Immature natural killer cell (primary cell): ENCODE measurements around the gene IPPK. TPM values are rescaled to one million over a fixed set of nuclear protein-coding genes. Genes with fewer than 3 reads are reported as not detected.

Source experiments
- DNase-seq, 3 donors: peaks; one replicate each; pipeline ENCODE4 v3.0.0; 2022; ENCODE audit warnings: mixed read lengths in 1 of 3
- H3K27ac Mint-ChIP-seq, 6 donors: one replicate each; pipeline ENCODE4 v1.8.0; 2020; ENCODE audit warnings: mixed read lengths in 6 of 6, mild to moderate bottlenecking in 5 of 6, inconsistent platforms in 4 of 6, moderate library complexity in 3 of 6
- H3K27me3 Mint-ChIP-seq, 3 donors: one replicate each; pipeline ENCODE4 v1.8.0; 2020 to 2021; ENCODE audit warnings: low read depth in 3 of 3, mild to moderate bottlenecking in 3 of 3, mixed read lengths in 3 of 3, moderate library complexity in 3 of 3, inconsistent platforms in 1 of 3
- H3K36me3 Mint-ChIP-seq, 3 donors: one replicate each; pipeline ENCODE4 v1.8.0; 2020; ENCODE audit warnings: mixed read lengths in 3 of 3, inconsistent platforms in 2 of 3, mild to moderate bottlenecking in 2 of 3
- H3K4me1 Mint-ChIP-seq, 2 donors: one replicate each; pipeline ENCODE4 v1.8.0; 2020; ENCODE audit warnings: inconsistent platforms in 2 of 2, mild to moderate bottlenecking in 2 of 2, mixed read lengths in 2 of 2, moderate library complexity in 1 of 2
- H3K4me3 Mint-ChIP-seq, 5 donors: one replicate each; pipeline ENCODE4 v1.8.0; 2020; ENCODE audit warnings: mild to moderate bottlenecking in 5 of 5, mixed read lengths in 5 of 5, inconsistent platforms in 3 of 5, moderate library complexity in 3 of 5
- H3K9me3 Mint-ChIP-seq, 6 donors: one replicate each; pipeline ENCODE4 v1.8.0; 2020; ENCODE audit warnings: mild to moderate bottlenecking in 6 of 6, mixed read lengths in 6 of 6, inconsistent platforms in 4 of 6, moderate library complexity in 3 of 6
- polyA plus RNA-seq, 3 donors: library from polyadenylated mRNA; unstranded; fragments of 300-500 nt; fragmentation: Illumina TruSeq; gene quantifications; one replicate each; pipeline ENCODE4 v1.2.3, GENCODE V29; 2021

The IPPK gene
- polyA plus RNA-seq, 3 donors from 2014 or later, result 2.6 to 5.4 (median 3.2) TPM

- H3K9me3 Mint-ChIP-seq, result peaks cover 0 to 4% (median 0%) of the 10 kb centered on the region in 6 donors
- DNase-seq, result no peak
- peaks cover 45 to 55% (median 50%) of the 10 kb centered on the region in 3 donors for H3K36me3 Mint-ChIP-seq
Measured at GRCh38 chr9:92647671-92648473, 22.1 kb downstream of the IPPK start.

DNA sequence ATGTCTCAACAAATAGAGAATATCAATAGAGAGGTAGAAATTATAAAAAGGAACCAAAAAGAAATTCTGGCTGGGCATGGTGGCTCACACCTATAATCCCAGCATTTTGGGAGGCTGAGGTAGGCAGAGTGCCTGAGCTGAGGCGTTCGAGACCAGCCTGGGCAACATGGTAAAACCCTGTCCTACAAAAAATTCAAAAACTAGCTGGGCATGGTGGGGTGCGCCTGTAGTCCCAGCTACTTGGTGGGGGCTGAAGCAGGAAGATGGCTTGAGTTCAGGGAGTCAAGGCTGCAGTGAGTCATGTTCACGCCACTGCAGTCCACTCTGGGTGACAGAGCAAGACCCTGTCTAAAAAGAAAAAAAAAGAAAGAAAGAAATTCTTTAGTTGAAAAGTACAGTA, 24.9 kb downstream of the IPPK start:
- H3K36me3 Mint-ChIP-seq, result peaks cover 45 to 67% (median 47%) of the 10 kb centered on the region in 3 donors
- H3K27ac Mint-ChIP-seq, result peak overlapping the region in 1 of 6 donors; percentile 54
- no peaks in the 10 kb centered on the region for H3K27me3 Mint-ChIP-seq
- no peaks in the 10 kb centered on the region for H3K4me1 Mint-ChIP-seq
- H3K4me3 Mint-ChIP-seq, result no peak overlapping the region
- H3K9me3 Mint-ChIP-seq, result peaks cover 0 to 4% (median 0%) of the 10 kb centered on the region in 6 donors
- no peak for DNase-seq

More at GRCh38 chr9:92647671-92648473, 22.1 kb downstream of the IPPK start:
- Mint-ChIP-seq H3K27me3 (peaks cover 0 to 3% (median 0%) of the 10 kb centered on the region in 3 donors), H3K4me1 (no peaks in the 10 kb centered on the region), H3K4me3 (no peak overlapping the region), H3K27ac (peak overlapping the region in 1 of 6 donors; percentile 52)

DNA sequence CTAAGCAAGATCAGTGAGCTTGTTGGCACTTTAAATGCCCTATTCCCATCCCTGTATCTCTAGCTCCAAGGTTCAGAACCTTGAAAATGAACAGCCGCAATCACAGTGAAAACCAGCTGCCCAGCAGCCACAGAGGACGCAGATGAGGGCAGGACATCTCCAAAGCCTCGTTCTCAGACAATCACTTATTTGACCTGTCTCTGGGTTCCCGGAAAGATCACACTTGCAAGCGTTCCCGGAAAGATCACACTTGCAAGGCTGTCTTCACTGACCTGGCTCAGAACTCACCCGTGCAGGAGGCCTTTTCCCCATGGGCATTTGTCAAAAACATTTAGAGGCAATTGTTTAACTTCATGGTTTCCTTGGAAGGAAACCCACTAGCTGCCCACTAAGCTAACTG, 25.7 kb downstream of the IPPK start:
- no peak overlapping the region for H3K27ac Mint-ChIP-seq
- peaks cover 46 to 67% (median 47%) of the 10 kb centered on the region in 3 donors for H3K36me3 Mint-ChIP-seq
- H3K4me1 Mint-ChIP-seq, result no peaks in the 10 kb centered on the region

DNA sequence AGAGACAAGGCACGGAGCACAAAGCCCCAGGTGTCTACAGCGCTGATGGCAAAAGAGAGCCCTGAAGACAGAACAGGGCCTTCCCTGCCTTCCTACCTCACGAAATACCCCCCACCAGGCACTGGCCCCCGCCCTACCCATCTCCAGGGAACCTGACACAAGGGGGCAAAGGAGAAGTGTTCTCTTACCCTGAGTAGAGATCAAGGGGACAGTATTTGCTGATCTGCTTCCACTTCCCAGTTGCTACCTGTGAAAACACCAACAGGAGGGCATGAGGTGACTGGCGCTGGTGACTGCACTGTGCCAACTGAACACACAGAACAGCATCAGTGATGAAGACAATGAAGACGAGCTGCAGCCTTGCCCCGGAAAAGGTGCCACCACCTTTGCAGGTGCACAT, 27.4 kb downstream of the IPPK start:
- Mint-ChIP-seq H3K27ac (no peak overlapping the region), H3K36me3 (peaks cover 44 to 62% (median 44%) of the 10 kb centered on the region in 3 donors), H3K9me3 (peaks cover 0 to 4% (median 0%) of the 10 kb centered on the region in 6 donors), H3K4me3 (no peak overlapping the region), H3K27me3 (peaks cover 2% of the 10 kb centered on the region in 3 donors), H3K4me1 (no peaks in the 10 kb centered on the region)
- DNase-seq, result no peak

More for the DNA sequence above, 25.7 kb downstream of the IPPK start:
- H3K4me3 Mint-ChIP-seq, result no peak overlapping the region
- H3K9me3 Mint-ChIP-seq, result peaks cover 0 to 4% (median 0%) of the 10 kb centered on the region in 6 donors
- DNase-seq, result no peak
- no peaks in the 10 kb centered on the region for H3K27me3 Mint-ChIP-seq

DNA sequence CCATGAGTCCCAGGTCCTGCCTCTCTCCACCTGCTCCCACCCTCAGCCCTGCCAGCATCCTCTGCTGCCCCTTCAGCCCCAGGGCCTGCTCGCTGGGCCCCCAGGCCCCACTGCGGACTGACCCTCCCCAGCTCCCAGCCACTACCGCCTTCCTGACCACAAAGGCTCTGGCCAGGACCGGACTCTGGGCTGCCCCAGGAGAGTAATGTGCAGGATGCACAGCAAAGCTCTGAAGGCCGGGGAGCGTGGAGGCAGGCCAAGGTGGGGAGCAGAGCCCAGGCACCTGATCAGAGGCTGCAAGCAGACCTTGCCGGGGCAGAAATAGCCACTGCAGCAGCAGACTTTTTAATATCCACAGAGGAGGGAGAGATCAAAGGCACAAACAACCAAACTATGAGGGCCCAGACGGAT, 27.9 kb downstream of the IPPK start:
- peaks cover 39 to 60% (median 39%) of the 10 kb centered on the region in 3 donors for H3K36me3 Mint-ChIP-seq
- DNase-seq, result no peak
- peaks cover 0 to 4% (median 0%) of the 10 kb centered on the region in 6 donors for H3K9me3 Mint-ChIP-seq
- no peaks in the 10 kb centered on the region for H3K4me1 Mint-ChIP-seq
- peak overlapping the region in 1 of 6 donors; percentile 61 for H3K27ac Mint-ChIP-seq
- peaks cover 2% of the 10 kb centered on the region in 3 donors for H3K27me3 Mint-ChIP-seq
- H3K4me3 Mint-ChIP-seq, result no peak overlapping the region

DNA sequence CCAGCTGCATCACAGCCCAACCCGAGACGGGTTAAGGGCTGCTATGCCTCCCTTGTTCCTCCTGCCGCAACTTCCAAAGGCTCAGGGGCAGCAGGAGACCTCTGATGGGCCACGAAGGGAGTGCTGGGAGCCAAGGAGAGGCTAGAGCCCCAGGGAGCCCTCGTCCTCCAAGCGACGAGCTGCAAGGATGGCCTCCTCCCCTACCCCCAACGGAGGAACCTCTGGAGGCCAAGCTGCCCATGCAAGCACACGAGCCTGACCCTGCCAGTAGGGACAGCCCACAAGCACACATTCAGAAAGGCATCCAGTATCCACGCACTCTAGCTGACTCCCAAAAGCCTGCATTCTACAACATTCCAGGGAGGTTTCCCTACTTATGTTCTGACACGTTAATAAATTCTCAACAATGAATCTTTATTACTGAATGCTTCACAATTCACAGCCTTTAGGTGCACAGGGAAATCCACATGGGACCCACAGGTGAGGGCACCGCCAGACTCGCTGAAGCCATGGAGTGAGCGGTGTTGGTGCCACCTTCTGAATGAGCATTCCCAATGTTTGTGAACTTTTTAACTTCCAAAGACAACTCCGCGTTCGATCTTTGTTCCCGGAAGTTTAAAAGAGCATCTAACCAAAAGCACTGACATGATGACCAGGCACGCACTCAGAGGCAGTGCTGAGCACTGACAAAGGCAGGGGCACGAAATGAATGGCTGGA, 28.7 kb downstream of the IPPK start:
- Mint-ChIP-seq H3K4me1 (no peaks in the 10 kb centered on the region), H3K27ac (no peak overlapping the region)

DNA sequence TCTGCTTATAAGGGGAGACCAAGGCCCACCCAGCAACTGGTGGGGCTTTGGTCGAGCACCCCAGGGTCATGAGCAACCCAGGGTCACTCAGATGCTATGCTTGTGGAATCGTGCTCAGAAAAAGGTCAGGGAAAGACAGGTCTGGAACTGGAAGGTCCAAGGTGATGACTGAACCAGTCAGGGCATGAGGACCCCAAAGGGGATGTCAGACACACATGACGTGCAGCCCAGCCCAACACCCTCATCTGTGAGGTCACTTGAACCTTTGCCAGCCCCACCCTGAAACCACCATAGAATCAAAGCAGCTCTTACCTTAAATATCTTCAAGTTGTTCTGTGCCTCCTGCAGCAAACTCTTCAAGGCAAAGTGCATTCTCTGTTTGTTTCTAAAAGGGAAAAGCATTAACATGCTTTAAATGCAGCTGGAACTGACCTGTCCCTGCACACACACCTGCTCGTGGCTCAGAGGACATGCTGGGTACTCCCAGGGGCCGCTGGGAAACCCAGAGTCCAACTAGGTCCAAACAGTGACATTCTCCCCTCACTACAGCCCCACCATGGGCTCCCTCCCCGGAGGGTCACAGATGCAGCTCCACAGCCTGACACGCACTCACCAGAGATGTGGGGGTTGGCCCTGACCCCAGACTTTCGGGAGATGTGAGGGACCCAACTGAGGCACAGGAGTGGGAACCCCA, 29.4 kb downstream of the IPPK start:
- H3K4me3 Mint-ChIP-seq, result no peak overlapping the region
- DNase-seq, result no peak
- peaks cover 0 to 4% (median 0%) of the 10 kb centered on the region in 6 donors for H3K9me3 Mint-ChIP-seq
- H3K27ac Mint-ChIP-seq, result peak overlapping the region in 1 of 6 donors; percentile 11
- no peaks in the 10 kb centered on the region for H3K4me1 Mint-ChIP-seq
- peaks cover 2% of the 10 kb centered on the region in 3 donors for H3K27me3 Mint-ChIP-seq
- H3K36me3 Mint-ChIP-seq, result peaks cover 26 to 56% (median 33%) of the 10 kb centered on the region in 3 donors

More for the DNA sequence above, 28.7 kb downstream of the IPPK start:
- Mint-ChIP-seq H3K9me3 (peaks cover 0 to 4% (median 0%) of the 10 kb centered on the region in 6 donors), H3K27me3 (peaks cover 2% of the 10 kb centered on the region in 3 donors), H3K36me3 (peaks cover 33 to 57% (median 34%) of the 10 kb centered on the region in 3 donors), H3K4me3 (no peak overlapping the region)
- DNase-seq, result no peak

DNA sequence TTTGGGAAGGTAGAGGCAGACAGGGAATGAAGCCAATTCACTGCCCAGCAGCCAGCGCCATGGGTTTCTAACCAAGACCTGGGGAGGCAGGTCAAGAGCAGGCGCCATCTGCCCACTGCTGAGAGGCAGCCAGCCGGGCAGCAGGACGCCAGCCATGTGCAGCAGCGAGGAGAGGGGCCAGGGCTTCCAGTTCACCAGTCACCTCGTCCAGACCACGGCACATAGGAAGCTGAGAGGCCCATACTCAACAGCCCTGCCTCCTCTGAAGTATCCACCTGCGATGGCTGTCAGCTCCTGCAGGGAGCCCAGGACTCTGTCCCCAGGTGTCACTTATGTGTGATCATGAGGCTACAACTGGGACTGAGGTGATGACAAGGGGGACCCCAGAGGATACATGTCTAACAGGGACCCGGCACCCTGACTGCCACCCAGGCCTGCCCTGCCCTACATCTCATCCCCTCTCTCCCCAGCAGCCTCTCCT, 30.1 kb downstream of the IPPK start:
- Mint-ChIP-seq H3K4me3 (no peak overlapping the region), H3K36me3 (peaks cover 19 to 54% (median 28%) of the 10 kb centered on the region in 3 donors), H3K27me3 (peaks cover 2% of the 10 kb centered on the region in 3 donors), H3K9me3 (no peaks in the 10 kb centered on the region), H3K4me1 (no peaks in the 10 kb centered on the region), H3K27ac (no peak overlapping the region)
- no peak for DNase-seq

DNA sequence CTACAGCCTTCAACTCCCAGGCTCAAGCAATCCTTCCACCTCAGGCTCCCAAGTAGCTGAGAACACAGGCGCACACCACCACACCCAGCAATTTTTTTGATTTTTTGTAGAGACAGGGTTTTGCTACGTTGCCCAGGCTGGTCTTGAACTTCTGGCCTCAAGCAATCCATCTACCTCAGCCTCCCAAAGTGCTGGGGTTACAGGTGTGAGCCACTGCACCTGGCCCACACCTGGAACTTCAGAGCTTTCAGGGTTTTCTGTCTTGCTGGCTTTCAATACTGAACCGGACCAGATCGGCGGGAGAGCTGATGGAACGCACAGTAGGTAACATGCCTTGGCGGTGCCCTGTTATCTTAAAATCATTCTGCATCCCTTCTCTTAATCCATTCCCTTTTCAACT, 30.8 kb downstream of the IPPK start:
- Mint-ChIP-seq H3K27ac (no peak overlapping the region), H3K4me3 (no peak overlapping the region), H3K4me1 (no peaks in the 10 kb centered on the region), H3K27me3 (peaks cover 2% of the 10 kb centered on the region in 3 donors), H3K36me3 (peaks cover 15 to 52% (median 29%) of the 10 kb centered on the region in 3 donors), H3K9me3 (no peaks in the 10 kb centered on the region)
- DNase-seq, result no peak

DNA sequence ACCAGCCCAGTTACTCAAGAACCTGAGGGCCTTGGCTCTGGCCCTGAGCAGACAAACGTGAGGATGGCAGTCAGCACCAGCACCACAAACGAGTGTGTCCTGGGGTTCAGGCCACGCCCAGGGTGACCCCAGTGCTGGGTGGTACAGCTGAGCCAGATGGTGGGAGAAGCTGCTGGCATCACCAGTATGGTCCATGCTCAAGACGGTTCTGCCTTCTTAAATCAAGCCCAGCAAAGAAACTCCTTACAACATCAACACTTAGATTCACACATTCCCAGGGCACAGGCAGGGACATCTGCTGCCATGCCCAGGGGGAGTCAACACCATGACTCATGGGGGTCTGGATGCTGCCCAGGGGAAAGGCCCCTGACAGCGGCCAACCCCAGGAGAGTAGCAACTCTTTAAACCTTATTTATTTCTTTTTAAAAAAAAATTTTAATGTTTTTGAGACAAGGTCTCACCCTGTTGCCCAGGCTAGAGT, 31.3 kb downstream of the IPPK start:
- H3K27me3 Mint-ChIP-seq, result peaks cover 2% of the 10 kb centered on the region in 3 donors
- DNase-seq, result no peak
- H3K9me3 Mint-ChIP-seq, result no peaks in the 10 kb centered on the region
- no peaks in the 10 kb centered on the region for H3K4me1 Mint-ChIP-seq
- H3K27ac Mint-ChIP-seq, result peak overlapping the region in 1 of 6 donors; percentile 41
- no peak overlapping the region for H3K4me3 Mint-ChIP-seq
- H3K36me3 Mint-ChIP-seq, result peaks cover 11 to 47% (median 24%) of the 10 kb centered on the region in 3 donors

DNA sequence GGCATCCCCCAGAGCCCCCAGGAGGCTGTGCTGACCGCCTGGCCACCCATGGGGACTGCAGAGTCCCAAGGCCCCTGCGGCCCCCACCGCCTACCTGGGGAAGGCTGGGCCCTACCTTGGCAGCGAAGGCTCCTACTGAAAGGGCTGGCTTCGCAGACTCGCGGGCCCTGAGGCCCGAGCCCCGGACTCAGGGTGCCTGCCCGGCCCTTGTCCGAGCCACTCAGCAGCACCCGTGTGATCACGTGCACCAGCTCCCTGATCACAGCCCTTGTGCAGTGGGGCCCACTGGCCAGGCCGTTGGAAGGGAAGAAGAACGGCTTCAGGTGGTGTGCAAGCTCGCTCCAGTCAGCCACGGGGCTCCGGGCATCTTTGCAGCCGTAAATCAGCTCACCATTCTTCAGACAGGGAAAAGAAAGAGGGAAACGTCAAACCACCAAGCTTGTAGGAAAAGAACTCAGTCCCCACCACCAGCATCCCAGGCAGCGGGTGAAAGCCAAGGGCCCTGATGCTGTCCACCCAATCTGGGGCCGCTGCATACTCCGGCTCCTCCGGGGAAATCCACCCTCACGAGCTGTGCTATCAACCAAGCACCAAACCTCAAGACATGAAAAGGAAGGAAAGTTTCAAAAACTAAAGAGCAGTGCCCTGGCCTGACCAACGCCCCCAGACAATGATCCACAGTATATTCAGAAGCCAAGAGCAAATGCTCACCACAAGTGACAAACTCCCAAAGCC, 31.9 kb downstream of the IPPK start:
- H3K36me3 Mint-ChIP-seq, result peaks cover 11 to 42% (median 21%) of the 10 kb centered on the region in 3 donors
- H3K4me1 Mint-ChIP-seq, result no peaks in the 10 kb centered on the region
- H3K27me3 Mint-ChIP-seq, result peaks cover 2% of the 10 kb centered on the region in 3 donors
- peak overlapping the region in 1 of 6 donors; percentile 41 for H3K27ac Mint-ChIP-seq
- H3K4me3 Mint-ChIP-seq, result no peak overlapping the region
- H3K9me3 Mint-ChIP-seq, result no peaks in the 10 kb centered on the region
- no peak for DNase-seq

- Mint-ChIP-seq H3K9me3 (no peaks in the 10 kb centered on the region), H3K27ac (no peak overlapping the region), H3K4me1 (no peaks in the 10 kb centered on the region), H3K27me3 (peaks cover 2% of the 10 kb centered on the region in 3 donors), H3K4me3 (no peak overlapping the region), H3K36me3 (peaks cover 11 to 40% (median 21%) of the 10 kb centered on the region in 3 donors)
- DNase-seq, result no peak
Measured at GRCh38 chr9:92637326-92637725, 32.6 kb downstream of the IPPK start.

GRCh38 chr9:92636627-92637026, 33.3 kb downstream of the IPPK start:
- Mint-ChIP-seq H3K36me3 (peaks cover 11 to 40% (median 20%) of the 10 kb centered on the region in 3 donors), H3K4me1 (peaks cover 0 to 5% of the 10 kb centered on the region in 2 donors), H3K4me3 (no peak overlapping the region), H3K27ac (no peak overlapping the region), H3K27me3 (peaks cover 2% of the 10 kb centered on the region in 3 donors), H3K9me3 (no peaks in the 10 kb centered on the region)
- DNase-seq, result no peak
